HG03025 (cell line): ENCODE results near the gene ITPKB.

Source experiments
- ATAC-seq: cut with Tn5 transposase; IDR thresholded peaks from one replicate; pipeline ENCODE4 v1.9.1; 2021; ENCODE audit warnings: mild to moderate bottlenecking, moderate library complexity; ENCODE audit not compliant: unreplicated experiment, low FRiP score

ITPKB gene

GRCh38 chr1:226688056-226688748, 50.9 kb downstream of the ITPKB start:
- ATAC-seq, result no peak

GRCh38 chr1:226687426-226687825, 51.7 kb downstream of the ITPKB start:
- no peak for ATAC-seq

- no peak for ATAC-seq
Observed at GRCh38 chr1:226686440-226687425, 52.3 kb downstream of the ITPKB start.

- no peak for ATAC-seq
Observed at GRCh38 chr1:226685196-226685820, 53.8 kb downstream of the ITPKB start.

GRCh38 chr1:226684026-226684425, 55.1 kb downstream of the ITPKB start:
- ATAC-seq, result no peak

- ATAC-seq, result no peak
Observed at GRCh38 chr1:226682871-226683814, 55.9 kb downstream of the ITPKB start.

- no peak for ATAC-seq
Observed at GRCh38 chr1:226681652-226682493, 57.2 kb downstream of the ITPKB start.

GRCh38 chr1:226680653-226681052, 58.4 kb downstream of the ITPKB start:
- ATAC-seq, result no peak

- peak; percentile 47 for ATAC-seq
Observed at GRCh38 chr1:226679853-226680516, 59.1 kb downstream of the ITPKB start.

- ATAC-seq, result no peak
Observed at GRCh38 chr1:226679262-226679661, 59.8 kb downstream of the ITPKB start.

- ATAC-seq, result no peak
Observed at GRCh38 chr1:226678701-226679100, 60.4 kb downstream of the ITPKB start.

- ATAC-seq, result no peak
Observed at GRCh38 chr1:226678251-226678650, 60.8 kb downstream of the ITPKB start.

- ATAC-seq, result no peak
Observed at GRCh38 chr1:226677027-226678020, 61.8 kb downstream of the ITPKB start.

GRCh38 chr1:226676381-226676780, 62.7 kb downstream of the ITPKB start:
- ATAC-seq, result no peak

- ATAC-seq, result no peak
Observed at GRCh38 chr1:226675715-226676357, 63.2 kb downstream of the ITPKB start.

- peak; percentile 61 for ATAC-seq
Observed at GRCh38 chr1:226674892-226675714, 64.0 kb downstream of the ITPKB start.
